HG03342 (cell line): ENCODE data around the gene CELF4.

Source experiments
- ATAC-seq: cut with Tn5 transposase; IDR thresholded peaks from one replicate; pipeline ENCODE4 v1.9.1; 2021; ENCODE audit warnings: mild to moderate bottlenecking, moderate library complexity; ENCODE audit not compliant: unreplicated experiment

CELF4 gene

DNA sequence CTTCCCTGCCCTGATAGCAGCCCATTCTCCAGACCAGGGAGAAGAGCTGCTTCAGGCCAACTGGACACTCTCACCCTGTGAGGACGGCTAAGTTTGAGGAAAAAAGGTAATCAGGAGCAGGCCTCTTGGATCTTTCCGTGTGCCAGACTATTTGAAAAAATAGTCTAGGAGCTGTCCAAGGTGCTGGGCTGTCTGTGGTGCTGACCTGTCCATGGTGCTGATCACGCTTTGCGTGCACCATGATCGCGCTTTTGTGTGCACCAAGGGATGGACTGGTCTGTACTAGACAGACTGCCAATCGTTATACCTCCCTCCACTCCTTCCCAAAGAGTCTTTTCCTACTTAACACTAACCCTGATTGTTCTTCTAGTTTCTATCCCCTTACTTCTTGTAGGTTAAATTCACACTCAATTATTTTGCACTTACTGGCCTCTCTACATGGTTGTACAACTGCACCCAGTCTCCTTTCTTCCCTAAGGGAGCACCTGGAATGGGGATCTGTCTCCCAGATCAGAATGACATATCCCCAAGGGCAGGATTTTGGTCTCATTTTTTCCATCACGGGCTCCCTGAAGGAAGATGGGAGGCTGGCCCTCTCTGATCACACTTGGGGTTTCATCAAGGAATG lies 295.4 kb downstream of the CELF4 start:
- no peak for ATAC-seq

DNA sequence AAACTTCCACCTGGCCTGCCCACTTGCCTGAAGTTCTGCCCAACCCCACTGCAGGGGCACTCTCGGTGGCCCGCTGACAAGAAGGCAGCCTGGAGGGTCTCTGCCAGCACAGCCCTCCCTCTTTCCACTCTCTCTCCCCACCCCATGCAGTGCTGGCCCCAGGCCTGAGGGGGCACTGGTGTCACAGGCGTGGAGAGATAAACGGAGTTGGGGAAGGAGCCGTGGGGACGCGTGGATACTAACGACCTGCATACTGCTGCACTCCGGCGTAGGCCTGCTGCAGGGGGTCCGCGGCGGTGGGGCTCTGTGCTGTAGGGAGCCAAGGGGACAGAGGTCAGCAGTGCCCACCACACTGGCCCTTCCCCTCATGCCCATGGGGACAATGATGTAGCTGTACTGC lies 299.3 kb downstream of the CELF4 start:
- no peak for ATAC-seq

DNA sequence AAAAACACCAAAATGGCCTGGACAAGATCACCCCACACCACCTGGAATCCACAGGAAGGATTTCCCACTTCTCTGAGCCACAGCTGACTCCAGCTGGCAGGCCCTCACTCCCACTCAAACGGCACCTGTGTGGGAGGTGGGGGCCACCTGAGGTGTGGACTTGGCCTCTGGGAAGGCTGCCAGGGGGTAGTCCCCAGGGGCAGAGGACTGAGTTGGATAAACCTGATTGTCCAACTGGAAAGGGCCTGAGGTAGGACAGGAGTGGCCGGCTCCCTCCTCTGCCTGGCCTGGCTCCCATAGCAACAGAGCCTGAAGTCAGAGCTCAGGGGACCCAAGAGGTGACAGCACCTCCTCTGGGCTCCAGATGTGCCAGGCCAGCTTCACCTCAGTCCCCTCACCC lies 300.2 kb downstream of the CELF4 start:
- ATAC-seq, result no peak

DNA sequence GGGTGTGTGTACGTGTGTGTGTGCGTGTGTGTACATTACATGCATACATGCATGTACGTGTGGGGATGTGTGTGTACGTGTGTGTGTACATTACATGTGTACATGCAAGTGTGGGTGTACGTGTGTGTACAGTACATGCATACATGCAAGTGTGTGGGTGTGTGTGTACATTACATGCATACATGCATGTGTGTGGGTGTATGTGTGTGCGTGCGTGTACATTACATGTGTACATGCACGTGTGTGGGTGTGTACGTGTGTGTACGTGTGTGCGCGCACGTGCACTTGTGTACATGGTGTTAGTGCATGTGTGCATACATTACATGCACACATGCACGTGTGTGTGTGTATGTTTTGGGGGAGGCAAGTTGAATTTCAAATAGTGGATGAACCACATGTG lies 300.6 kb downstream of the CELF4 start:
- no peak for ATAC-seq

DNA sequence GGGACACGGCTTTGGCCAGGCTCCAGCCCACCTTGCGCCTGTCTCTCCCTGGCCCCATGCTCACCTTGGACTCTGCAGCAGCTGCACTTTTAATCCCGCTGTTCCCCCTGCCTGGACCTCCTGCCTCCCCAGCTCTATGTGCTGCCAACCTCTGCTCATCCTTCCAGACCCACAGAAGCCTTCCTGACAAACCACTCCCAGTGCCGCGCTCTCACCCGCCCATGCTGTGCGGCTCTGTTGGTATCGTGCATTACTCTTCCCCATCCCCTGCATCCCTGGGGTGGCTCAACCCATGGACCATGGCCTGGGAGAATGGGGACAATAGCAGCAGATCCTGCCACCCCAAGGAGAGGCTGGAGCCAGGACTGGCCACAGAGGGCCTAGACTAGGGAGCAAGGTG lies 303.6 kb downstream of the CELF4 start:
- no peak for ATAC-seq

DNA sequence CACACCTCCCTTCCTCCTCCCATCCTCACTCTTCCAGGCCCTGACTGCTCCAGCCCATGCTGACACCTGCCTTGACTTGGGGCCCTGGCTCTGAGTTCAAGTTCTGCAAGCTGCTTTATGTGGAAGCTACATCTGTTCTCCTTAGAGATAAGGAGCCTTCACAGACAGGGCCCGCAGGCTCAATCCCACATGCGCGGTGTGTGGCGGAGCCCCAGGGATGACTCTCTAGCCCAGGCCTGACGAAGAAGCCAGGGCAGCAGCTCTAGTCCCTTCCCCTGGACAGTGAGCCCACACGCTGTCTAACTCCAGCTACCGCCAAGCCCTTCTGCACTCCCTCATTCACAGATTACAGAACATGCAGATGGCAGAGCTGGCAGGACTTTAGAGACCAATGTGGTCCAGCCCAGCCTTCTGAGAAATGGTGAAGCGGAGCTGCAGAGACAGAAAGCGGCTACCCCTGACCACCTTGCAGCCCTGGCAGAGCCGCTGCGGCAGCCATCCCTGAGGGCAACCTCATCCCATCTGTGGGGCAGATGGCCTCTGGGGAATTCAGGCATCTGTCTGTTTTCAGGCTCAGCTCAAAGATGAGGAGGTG lies 304.3 kb downstream of the CELF4 start:
- no peak for ATAC-seq

DNA sequence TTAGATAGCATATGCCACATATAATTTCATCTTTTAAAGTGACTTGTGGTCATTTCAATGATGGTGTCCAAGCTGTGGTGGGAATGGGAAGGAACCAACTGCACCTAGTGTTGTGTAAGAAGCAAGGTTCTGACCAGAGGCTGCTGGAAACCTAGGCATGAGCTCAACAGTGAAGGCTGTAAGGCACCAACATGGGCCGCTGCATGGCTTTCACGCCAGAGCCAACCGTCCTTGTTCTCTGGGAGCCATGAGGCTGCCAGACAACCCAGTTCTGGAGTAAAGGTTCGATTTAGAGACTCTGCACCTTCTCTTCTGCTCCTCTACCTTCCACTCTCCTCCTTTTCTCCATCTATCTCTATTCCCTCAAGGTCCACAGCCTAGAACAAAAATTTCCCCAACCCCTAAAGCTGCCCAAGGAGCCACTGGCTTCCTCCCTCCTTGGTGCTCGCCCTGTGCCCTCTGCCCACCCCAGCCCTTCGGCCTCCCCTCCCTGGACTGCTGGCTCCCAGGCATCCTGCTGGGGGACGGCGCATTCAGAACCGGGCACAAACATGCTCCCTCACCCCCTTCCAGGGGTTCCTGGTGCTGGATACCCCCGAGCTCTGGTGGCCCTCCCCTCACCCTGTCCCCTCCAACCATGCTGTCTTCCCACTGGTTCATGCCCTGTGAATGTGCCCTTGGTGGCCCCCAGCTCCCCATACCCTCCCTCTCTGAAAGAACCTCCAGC lies 305.1 kb downstream of the CELF4 start:
- ATAC-seq, result no peak

DNA sequence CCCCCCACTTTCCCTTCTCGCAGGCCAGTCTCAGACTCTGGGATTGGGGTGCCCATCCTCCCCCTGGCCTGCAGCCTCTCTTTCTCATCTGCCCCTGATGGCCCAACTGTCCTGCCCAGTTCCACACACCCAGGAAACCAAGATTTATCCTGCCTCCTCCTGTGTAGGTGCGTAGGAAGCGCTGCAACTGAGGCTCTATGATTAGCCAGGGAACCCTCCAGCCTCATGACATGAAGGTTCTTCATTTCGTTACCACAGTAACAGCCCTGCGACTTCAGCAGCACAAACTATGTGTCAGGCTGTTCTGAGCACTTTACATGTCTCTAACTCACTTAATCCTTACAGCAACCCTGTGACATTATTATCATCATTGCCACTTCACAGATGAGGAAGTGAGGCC lies 305.9 kb downstream of the CELF4 start:
- no peak for ATAC-seq

DNA sequence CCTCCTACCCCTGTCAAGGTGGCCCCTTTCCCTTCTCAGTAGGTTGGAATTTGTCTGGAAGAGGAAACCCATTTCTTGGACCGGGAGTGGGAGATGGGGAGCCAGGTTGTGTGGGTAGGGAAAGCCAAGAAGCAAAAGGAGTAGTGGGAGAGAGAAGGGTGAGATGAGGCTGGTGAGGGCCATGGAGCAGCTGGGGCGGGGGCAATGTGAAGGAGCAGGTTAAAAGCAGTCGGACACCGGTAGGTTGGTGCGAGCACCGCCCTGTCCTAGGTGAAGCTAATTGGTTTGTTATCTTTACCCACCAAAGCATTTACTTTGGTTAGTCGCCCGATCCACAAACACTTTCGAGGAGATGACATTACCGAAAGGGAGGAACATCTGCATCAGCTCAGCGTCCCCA lies 306.8 kb downstream of the CELF4 start:
- ATAC-seq, result no peak

DNA sequence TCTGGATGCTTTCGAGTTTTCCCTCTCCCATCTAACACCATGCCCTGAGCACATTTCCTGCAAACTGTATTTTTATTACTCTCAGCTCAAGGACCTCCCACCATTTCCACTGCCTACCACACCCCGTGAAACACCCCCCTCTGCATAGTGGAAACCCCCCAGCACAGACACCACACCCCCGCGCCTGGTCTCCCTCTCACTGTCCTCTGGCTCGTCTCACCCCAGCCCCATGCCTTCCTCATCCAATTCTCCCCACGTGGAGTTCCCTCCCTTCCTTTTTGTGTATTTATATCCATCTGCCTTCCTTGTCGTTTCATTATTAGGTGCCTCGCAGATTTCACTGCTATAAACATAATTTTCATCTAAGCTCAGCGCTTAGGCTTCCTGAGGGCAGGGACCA lies 307.5 kb downstream of the CELF4 start:
- no peak for ATAC-seq

DNA sequence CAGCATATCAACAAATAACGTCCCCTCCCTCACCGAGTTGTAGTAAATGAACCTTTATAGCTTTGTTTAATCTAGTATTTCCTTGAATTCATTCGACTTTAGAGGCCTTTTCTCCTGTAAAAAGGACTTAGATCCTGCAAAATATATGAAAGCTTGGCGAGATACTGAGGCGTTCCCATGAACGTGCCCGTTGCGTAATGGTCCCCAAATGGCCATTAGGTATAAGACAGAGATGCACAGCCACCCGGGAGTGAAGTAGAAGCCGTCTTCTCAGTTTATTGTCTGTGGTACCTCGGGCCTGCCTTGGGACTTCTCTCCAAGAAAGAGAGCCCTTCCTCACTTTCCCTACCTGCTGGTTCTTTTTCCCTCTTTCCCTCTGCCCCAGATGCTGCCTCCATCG lies 310.6 kb downstream of the CELF4 start:
- ATAC-seq, result no peak

DNA sequence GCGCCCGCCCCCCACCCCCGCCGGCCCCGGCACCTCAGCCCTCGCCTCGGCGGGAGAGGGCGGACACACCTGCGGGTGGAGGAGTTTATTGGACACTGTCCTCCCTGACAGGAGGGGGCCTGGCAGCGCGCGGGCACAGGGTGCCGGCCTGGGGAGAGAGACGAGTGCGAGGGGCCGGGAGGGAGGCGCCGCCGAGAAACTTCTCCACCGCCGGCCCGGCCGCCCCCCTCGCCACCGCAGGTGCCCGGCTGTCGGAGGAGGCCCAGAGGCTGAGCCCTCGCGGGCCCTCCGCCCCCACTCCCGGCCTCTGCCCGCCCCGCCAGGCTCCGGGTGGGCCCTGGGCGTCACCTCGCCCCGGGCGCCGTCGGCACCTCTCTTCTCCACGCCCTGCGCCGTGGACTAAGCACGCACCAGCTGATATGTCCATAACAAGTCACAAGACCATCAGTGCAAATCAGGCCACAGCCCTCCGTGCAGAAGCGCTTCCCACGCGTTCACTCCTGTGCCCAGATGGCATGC lies 311.3 kb downstream of the CELF4 start:
- no peak for ATAC-seq

DNA sequence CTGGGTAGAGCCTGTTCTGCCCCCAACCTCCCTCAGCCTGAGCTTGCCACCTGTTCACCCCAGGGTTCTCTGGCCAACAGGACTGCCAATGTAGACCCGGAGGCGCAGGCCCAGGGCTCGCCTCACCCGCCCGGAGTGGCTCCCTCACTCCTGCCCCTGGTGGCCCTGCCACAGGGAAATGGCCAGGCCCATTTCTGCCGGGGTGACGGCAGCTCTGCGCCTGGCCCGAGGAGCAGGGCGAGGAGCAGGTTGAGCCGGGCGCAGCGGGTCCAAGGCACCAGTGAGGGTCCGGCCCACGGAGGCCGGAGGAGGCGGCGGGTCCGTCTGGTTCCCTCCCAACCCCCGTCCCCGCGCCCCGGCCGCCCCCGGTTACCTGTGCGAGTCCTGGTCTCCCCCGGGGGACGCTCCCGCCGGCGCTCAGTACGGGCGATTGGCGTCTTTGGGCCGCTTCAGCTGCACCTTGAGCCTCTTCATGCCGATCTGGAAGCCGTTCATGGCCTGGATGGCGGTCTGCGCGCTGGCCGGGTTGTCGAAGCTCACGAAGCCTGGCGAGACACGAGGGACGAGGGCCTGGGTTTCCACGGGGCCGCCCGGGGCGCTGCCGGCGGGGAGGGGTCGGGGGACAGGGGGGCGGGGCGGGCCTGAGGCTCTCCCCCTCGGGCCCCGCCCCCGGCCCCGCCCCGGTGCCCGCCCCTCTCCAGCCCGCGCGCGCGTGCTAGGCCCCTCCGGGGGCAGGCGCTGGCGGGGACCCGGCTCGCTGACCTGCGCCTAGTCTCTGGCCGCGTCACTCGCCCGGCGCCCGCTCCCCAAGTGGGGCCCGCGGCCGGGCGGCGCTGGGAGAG lies 312.0 kb downstream of the CELF4 start:
- ATAC-seq, result no peak

DNA sequence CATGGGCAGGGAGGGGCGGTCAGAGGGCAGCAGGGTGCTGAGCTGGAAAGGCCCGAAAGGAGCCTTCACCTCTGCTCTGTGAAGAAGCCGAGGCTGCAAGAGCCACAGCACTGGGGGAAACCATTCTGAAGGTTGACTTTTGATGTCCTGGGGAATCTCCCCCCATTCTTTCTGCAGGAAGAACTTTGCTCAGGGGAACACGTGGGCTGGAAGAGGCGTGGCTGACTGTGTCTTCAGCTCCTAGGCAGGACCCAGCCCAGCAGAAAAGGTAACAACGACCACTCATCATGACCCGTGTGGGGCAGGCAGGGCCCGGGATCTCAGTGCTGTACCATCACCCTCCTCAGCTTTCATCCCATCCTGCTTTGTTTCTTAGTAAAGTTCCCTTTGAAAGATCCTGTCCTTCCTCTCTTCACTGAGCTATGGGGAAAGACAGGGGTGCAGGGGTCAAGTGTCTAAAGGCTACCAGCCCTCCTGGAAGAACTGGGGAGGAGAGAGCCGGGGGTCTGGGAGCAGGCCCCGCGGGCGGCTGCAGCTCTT lies 312.7 kb downstream of the CELF4 start:
- no peak for ATAC-seq

DNA sequence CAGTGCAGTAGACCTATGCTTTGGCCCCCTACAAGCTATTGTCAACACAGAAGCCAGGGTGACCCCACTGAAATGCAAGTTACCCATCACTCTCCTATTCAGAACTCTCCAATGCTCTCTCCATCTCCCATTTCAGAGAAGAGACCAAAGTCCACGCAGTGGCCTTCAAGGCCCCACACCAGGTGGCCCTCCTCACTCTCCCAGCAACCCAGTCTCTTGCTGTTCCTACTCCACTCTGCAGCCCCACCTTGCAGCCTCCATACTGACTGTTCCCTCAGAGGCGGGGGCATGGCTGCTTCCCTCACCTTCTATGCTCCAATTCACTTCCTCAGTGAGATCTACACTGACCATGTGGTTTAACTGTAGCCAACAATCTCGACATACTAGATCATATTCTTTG lies 313.3 kb downstream of the CELF4 start:
- ATAC-seq, result no peak

DNA sequence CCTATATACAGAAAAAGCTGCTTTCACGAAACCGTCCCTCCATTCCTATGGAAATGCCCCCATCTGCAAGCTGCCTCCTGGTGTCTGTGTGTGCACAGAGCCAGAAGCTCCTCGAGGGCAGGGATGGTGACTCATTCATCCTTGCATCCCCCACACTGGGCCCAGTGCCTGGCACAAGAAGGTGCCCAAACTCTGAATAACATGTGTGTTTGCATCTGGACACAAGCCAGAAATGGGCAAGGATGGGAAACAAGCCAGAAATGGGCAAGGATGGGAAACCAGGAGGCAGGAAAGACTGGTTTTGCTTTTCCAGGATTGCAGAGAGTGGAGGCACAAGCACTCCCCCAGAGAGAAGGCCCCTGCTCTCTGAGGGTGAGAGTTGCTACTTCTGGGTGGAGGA lies 313.9 kb downstream of the CELF4 start:
- no peak for ATAC-seq

DNA sequence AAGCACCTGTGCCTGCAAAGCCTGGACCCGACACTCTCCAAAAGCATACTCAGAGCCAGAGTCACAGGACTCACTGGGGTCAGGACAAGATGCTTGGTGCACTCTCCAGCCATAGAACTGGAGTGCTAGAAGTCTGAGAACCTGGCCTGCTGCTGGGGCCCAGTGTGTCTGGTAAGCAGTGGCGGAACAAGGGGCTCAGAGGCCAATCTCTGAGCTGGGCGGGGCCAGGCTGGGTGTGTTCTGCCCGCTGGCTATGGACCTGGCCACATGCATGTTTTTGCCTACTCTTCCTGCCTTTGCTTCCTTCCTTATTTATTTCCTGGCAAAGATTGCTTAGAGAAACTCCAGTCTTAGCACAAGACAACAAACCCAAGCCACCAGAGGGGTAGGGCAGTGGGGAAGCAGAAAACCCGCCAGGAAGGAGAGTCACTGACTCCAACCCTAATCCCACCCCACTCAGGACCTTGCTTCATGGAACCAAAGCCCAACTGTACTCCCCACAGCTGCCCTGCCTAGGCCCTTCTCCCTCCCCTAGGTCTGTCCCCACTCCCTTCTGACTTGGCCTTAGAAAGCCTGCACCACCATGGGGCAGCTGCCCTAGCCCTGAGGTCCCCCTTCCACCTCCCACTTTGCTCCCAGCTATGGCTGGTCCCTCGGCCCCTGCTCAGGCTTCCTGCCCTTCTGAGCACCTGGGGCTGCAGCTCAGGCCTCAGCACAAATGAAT lies 315.5 kb downstream of the CELF4 start:
- ATAC-seq, result no peak

DNA sequence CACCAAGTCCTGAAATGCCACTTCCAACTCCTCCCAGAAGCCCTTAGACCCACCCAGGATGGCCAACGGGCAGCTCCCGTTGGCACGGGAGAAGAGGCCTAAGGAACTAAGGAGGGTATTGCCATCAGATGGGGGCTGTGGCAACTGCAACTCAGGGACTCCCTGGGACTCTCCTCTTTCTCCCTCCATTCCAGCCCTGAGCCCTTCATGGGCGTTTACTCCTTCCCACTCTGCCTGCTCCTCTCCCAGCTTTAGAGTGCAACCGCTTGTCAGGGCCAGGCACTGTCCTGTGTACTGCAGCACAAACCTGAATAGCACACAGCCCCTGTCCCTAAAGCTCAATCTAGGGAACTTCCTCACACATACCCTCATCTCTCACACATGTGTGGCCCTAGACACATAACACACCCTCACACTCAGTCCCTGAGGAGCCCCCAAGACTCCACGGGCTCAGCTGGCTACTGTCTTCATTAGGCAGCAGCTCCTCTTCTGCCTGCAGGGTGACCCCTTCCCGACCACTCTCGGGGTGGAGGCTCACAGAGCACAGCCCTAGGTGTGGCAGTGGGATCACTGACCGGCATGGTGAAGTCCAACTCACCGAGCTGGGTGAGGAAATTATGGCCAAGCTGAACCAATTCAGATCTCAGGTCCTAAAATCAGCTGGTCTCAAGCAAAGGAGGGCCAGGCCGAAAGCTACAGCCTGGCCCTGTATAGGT lies 316.3 kb downstream of the CELF4 start:
- no peak for ATAC-seq

DNA sequence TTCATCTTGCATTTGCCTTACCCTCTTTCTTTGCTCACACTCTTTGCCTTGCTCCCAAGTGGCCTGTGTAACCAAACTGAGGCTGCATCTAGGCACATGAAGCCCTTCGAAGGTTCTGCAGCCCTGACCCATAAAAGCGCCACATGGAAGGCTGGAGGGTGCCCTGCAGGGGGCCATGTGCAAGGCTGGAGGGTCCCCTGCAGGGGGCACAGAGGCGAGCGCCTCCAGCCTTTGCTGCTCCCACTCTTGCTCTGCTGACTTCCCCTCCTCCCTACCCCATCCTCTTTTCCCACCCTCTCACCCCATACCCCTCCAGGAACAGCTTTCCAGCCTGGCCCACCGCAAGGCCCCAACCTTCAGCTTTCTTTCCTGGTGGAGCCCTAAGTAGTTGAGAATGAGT lies 317.3 kb downstream of the CELF4 start:
- ATAC-seq, result no peak
